Left ventricle myocardium inferior (tissue), 1 donor: ENCODE data around the gene NUP155. TPM values are rescaled to one million over a fixed set of nuclear protein-coding genes. Genes with fewer than 3 reads are reported as not detected.

Experiments
- DNase-seq: peaks from one replicate; pipeline ENCODE4 v3.0.0-alpha.2; 2020
- H3K27ac ChIP-seq: fragments of 200-600 bp; replicated peaks from 2 replicates; pipeline ENCODE4 v1.8.0; 2021
- H3K27me3 ChIP-seq: fragments of 200-600 bp; 2 replicates; pipeline ENCODE4 v1.8.0; 2021; ENCODE audit warnings: low read depth
- H3K36me3 ChIP-seq: fragments of 200-600 bp; 2 replicates; pipeline ENCODE4 v1.8.0; 2021
- H3K4me1 ChIP-seq: fragments of 200-600 bp; 2 replicates; pipeline ENCODE4 v1.8.0; 2021
- H3K4me3 ChIP-seq: fragments of 200-600 bp; 2 replicates; pipeline ENCODE4 v1.8.0; 2021; ENCODE audit warnings: mild to moderate bottlenecking, moderate library complexity
- H3K9me3 ChIP-seq: fragments of 200-600 bp; replicated peaks from 2 replicates; pipeline ENCODE4 v1.8.0; 2021
- CTCF ChIP-seq: fragments of 200-600 bp; IDR thresholded peaks from 2 replicates; pipeline ENCODE4 v1.8.0; 2021; ENCODE audit warnings: antibody characterized with exemption, mild to moderate bottlenecking, borderline replicate concordance
- intact Hi-C: fragments of 100-400 bp; cut with micrococcal nuclease; formaldehyde crosslinking; loops from one replicate; pipeline ENCODE4 v1.11.0; 2022
- total RNA-seq: library from RNA; stranded (reverse); fragmentation: NEBNext Ultra II Directional; extraction: Animal tissue kit (Norgen Biotek cat#: 25700); gene quantifications from one replicate; pipeline ENCODE4 v1.2.1, GENCODE V29; 2021
- donor health status: DM: no; HTN: yes; CAD: no; lungs with severe emphysema.

Gene NUP155
- total RNA-seq, 1 donor from 2014 or later, result 10.7 TPM

GRCh38 chr5:37255774-37256358 is 115.0 kb downstream of the NUP155 start:
- DNase-seq, result no peak
- Histone ChIP-seq H3K27me3 (no peaks in the 10 kb centered on the region), H3K9me3 (peaks cover 18% of the 10 kb centered on the region), H3K36me3 (peaks cover 6% of the 10 kb centered on the region), H3K4me1 (no peaks in the 10 kb centered on the region), H3K27ac (no peak overlapping the region), H3K4me3 (no peak overlapping the region)
- no peak for TF ChIP-seq CTCF
- intact Hi-C loops, result no loop called here

GRCh38 chr5:37254581-37254980 is 116.3 kb downstream of the NUP155 start:
- peaks cover 4% of the 10 kb centered on the region for H3K4me1 ChIP-seq
- H3K4me3 ChIP-seq, result no peak overlapping the region
- peaks cover 17% of the 10 kb centered on the region for H3K9me3 ChIP-seq
- intact Hi-C loops, result no loop called here
- no peak for TF ChIP-seq CTCF
- DNase-seq, result no peak
- H3K36me3 ChIP-seq, result peaks cover 6% of the 10 kb centered on the region
- H3K27ac ChIP-seq, result no peak overlapping the region
- H3K27me3 ChIP-seq, result no peaks in the 10 kb centered on the region

- DNase-seq, result no peak
- intact Hi-C loops, result no loop called here
- no peaks in the 10 kb centered on the region for H3K27me3 ChIP-seq
- H3K4me1 ChIP-seq, result peaks cover 33% of the 10 kb centered on the region
- peaks cover 8% of the 10 kb centered on the region for H3K9me3 ChIP-seq
- no peak overlapping the region for H3K27ac ChIP-seq
- no peak overlapping the region for H3K4me3 ChIP-seq
- H3K36me3 ChIP-seq, result peaks cover 6% of the 10 kb centered on the region
- no peak for TF ChIP-seq CTCF
These were observed 119.2 kb downstream of the NUP155 start for GRCh38 chr5:37251665-37252064.

- no peak for TF ChIP-seq CTCF
- intact Hi-C loops, result no loop called here
These were observed 121.1 kb downstream of the NUP155 start for GRCh38 chr5:37249815-37250164.

GRCh38 chr5:37248970-37249814 is 121.7 kb downstream of the NUP155 start, which contains the start of gene CPLANE1:
Gene CPLANE1 (minus strand): TSS chr5:37249376. CDS start chr5:37247698, 1,678 bp downstream.
- H3K27ac ChIP-seq, result peak within 1 kb of the TSS; percentile 94
- no peaks in the 10 kb centered on the region for H3K27me3 ChIP-seq
- DNase-seq, result peak; percentile 84
- H3K4me3 ChIP-seq, result peak within 1 kb of the TSS; percentile 95
- peaks cover under 1% of the 10 kb centered on the region for H3K36me3 ChIP-seq
- TF ChIP-seq CTCF, result peak; percentile 32
- peaks cover 3% of the 10 kb centered on the region for H3K9me3 ChIP-seq
- peaks cover 51% of the 10 kb centered on the region for H3K4me1 ChIP-seq
- intact Hi-C loops, result no loop called here

More at GRCh38 chr5:37249815-37250164, 121.1 kb downstream of the NUP155 start:
- DNase-seq, result no peak
- Histone ChIP-seq H3K27ac (peak overlapping the region; percentile 94), H3K4me1 (peaks cover 51% of the 10 kb centered on the region), H3K36me3 (peaks cover 6% of the 10 kb centered on the region), H3K4me3 (peak overlapping the region; percentile 95), H3K9me3 (peaks cover 8% of the 10 kb centered on the region), H3K27me3 (no peaks in the 10 kb centered on the region)
